Stimulated activated CD4-positive, alpha-beta T cell treated with anti-CD3 and anti-CD28 coated beads, Interleukin-1b, Interleukin-23, amount 100 ng/mL, for 1 hour (primary cell): ENCODE measurements around the gene OR5K2.
A peak's percentile ranks its signal among the peaks of the same experiment; 100 is the strongest.

Experiments
- DNase-seq, 2 donors: peaks; one replicate each; pipeline ENCODE4 v3.0.0-alpha.2; 2020; ENCODE audit warnings: low read depth in 2 of 2

The OR5K2 gene

DNA sequence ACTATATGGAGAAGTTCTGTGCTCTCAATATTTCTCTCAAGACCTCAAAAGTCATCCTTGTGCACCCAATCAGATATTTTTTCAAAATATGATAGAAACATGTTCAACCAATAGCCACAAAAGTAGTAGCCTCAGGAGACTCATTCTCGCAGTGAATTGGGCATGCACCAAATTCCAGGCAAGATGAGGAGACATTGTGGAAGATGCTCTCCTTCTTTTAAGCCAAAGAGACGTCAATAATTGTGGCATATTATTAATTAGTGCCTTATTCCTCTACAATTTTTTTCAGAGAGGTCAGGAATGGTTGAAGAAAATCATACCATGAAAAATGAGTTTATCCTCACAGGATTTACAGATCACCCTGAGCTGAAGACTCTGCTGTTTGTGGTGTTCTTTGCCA lies at the start of gene OR5K2:
OR5K2 (plus strand) TSS at position 301 of the 400 bp plus-strand sequence; CDS start at position 301, 0 bp downstream.
- no peak for DNase-seq

GRCh38 chr3:98449606-98450193 lies 47.8 kb upstream of the OR5K2 start:
- no peak for DNase-seq

GRCh38 chr3:98450372-98450771 lies 47.1 kb upstream of the OR5K2 start:
- DNase-seq: no peak

GRCh38 chr3:98453827-98454226 lies 43.7 kb upstream of the OR5K2 start:
- no peak for DNase-seq

GRCh38 chr3:98454929-98455328 lies 42.6 kb upstream of the OR5K2 start:
- no peak for DNase-seq

- no peak for DNase-seq
These were observed 39.9 kb upstream of the OR5K2 start for GRCh38 chr3:98457543-98457942.

- DNase-seq: no peak
These were observed 37.3 kb upstream of the OR5K2 start for GRCh38 chr3:98460220-98460619.

DNA sequence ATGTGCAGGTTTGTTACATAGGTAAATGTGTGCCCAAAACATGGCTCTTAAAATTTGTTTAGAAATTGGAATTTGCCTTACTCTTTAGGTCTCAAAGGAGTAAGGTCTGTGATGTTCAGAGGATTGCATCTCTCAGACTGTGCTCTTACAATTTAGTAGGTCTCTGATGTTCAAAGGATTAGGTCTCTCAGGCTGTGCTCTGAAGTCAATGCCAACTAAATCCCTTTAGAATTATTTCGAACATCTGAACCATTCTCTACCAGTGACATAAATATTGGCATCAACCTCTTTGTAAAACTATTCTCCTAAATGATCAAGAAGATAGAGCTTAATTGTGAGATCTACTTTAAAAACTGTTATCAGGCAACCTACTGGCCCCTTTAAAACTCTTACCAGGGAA lies 34.6 kb upstream of the OR5K2 start, which contains the start of gene OR5K1:
OR5K1 (plus strand) TSS at position 301 of the 400 bp plus-strand sequence. CDS start 6,376 bp downstream, outside the sequence.
- no peak for DNase-seq

- DNase-seq: no peak
These were observed 14.6 kb upstream of the OR5K2 start for GRCh38 chr3:98482717-98483482.

DNA sequence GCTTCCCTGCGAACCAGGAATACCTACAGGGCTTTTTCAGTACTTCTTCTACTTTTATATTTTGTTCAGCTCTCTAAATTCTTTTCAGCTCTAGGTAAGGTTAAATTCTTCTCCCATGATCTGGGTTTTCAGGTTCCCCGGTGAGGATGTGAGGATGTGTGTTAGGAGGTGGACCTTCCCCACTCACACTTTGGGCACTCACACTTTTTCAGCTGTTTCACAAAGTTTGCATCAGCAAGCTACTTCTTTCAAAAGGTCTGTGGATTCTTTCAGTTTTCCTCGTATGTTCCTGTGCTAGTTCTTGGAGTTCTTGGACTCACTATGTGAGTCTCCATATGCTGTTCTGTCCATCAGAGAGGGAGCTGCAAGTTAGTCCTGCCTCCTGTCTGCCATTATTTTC lies 13.9 kb upstream of the OR5K2 start:
- DNase-seq: no peak

- no peak for DNase-seq
These were observed 2.5 kb downstream of the OR5K2 start for GRCh38 chr3:98500019-98500418.

DNA sequence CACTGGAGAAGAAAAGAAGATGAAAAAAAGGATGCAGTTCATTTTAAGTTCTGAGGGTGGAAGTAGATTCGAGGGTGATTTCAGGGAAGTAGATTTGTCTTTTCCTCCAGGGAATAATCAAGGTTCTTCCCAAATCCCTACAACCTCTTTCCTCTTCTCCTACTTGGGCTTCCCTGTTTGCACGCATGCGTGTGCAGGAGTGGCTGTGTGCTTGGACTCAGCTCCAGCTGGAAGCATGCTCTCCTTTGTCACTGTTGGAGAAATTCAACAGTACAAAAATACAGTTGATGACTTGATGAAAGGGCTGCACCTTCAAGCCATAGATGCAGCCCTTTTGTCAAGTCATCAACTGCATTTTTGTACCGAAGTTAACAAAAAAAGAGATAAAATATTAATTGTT lies 3.8 kb downstream of the OR5K2 start:
- no peak for DNase-seq

DNA sequence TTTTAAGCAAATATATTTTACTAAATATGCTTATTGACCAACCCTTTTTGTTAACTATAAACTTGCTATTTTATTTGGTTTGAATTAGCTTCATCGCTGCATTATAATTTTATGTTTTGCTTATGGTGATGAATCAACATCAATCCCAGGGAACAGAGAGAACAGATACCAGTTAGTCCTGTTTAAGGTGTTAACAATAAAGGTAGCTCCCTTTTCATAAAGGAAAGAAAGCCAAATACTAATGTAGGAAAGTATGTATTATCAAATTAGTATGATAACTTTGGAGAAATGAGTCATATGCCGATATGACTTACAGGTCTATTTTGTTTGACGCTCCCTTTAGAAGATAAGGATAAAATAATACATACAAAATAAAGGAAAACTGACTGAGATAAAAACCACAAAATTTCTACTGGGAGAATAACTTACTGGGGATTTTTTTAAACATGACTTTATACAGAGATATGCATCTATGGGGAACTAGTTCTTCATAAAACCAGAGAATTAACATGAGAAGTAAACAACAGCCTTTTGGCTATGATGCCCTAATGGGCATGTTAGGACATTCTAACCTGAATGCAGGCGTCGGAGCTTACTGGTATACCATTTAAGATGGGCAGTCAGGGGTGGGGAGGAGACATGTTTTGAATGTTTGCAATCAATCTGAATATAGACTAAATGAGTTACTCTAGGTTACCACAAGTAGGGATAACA lies 4.5 kb downstream of the OR5K2 start:
- DNase-seq: no peak

DNA sequence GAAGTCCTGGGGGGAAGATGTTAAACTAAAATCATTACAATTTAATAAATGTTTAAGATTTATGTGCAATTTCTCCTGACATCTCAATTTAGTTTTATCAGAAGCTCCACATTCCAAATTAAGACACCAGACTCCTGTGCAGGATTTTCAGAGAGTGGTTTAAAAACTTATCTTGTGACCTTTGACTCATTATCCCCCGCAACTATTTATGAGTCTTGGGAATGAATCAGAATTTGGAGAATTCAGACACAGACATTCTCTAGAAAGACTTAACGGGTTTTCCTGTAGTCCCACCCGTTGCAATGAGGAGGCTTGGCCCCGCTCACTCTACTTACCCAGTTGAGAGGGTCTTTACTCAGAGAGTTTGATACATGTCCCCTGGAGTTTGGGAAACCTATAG lies 7.1 kb downstream of the OR5K2 start:
- DNase-seq: no peak

GRCh38 chr3:98508582-98508981 lies 11.1 kb downstream of the OR5K2 start:
- DNase-seq: no peak

GRCh38 chr3:98512576-98512975 lies 15.1 kb downstream of the OR5K2 start:
- no peak for DNase-seq

GRCh38 chr3:98513091-98513511 lies 15.6 kb downstream of the OR5K2 start:
- DNase-seq: no peak

DNA sequence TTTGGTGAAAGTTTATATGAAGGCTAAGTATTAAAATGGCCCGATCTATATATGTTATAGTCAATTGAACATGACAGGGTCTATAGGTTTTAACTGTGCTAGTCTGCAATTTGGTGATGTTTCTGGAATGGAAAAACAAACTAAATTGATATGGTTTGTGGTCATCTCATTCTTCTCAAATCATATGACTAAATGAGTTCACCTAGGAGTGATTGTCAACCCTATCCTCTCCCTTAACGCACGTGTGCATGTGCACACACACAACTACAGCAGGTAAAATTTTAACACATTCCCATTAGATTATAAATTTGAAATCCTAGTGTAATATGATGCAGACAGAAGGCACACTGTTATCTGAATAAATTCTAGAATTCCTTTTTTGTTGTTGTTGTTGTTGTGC lies 16.3 kb downstream of the OR5K2 start:
- DNase-seq: no peak

GRCh38 chr3:98514948-98515347 lies 17.5 kb downstream of the OR5K2 start:
- no peak for DNase-seq

DNA sequence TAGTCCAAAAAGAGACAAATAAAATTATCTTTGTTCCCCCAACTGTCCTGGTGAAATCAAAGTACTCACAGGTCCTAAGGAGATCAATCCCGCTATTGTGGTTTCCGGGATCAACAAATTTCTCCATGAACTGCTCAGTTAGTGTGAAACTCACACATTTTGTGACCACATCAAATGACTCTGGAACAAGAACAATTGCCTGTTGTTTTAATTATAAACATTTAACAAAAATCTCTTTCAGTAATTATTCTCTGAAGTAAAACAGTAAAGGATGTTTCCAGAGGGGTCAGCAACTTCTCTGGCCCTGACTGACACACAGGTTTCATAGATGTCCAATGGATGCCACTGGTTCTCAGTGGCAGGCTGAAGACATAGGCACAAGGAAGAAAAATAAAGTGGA lies 21.3 kb downstream of the OR5K2 start:
- no peak for DNase-seq

DNA sequence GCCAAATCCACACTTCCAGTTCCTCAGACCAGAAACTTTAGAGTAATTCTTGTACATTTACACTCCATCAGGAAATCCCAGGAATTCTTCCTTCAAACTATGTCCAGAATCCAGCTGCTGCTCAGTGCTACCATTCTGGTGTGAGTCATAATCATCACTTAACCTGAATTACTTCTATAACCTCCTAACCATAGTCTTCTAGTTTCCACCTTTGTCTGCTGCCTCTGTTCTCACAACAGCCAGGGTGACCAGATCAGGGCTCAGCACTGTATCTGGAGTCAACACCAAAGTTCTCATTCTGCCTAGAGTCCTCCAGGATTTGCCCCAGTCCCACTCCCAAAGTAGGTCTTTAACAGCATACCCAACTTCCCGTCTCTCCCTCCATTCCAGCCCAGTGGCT lies 21.9 kb downstream of the OR5K2 start:
- DNase-seq: no peak

DNA sequence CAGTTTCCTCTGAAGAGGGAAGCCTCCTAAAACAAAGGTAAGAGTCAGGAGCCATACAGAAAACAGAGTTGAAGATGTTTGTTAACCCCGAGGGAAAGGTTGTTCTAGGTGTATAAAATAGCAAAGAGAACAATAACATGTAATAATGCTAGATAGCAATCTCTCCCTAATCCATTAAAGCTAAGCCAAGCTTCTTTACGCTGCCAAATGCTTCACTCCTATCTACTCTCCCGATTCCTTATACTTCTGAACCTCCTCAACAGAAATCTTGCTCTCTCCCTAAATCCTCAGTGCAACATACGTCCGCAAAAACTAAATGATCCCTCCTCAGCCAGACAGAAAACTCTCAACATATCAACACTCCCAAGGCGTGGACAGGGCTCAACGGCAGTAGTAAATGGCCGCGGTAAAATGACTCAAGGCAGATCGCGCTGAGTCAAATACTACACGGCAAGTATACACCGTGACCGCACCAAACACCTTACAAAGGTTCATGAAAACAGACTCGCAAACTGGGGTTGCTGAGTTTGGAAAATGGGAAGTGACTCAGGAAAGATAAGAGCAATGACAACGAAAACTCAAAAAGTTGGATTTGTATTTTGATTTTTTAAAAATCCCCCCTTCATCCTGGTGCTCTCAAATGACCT lies 24.5 kb downstream of the OR5K2 start:
- peak in 1 of 2 donors; percentile 13 for DNase-seq
